ENCODE data around the gene IDH3A. TPM values are rescaled to one million over a fixed set of nuclear protein-coding genes. Genes with fewer than 3 reads are reported as not detected.

Gene IDH3A
- total RNA-seq, 1 experiment from 2014 or later = 40.2 TPM

GRCh38 chr15:78201281-78202190 is 52.4 kb downstream of the IDH3A start:
- no peak overlapping the region for H4K8ac ChIP-seq (replicated peaks; ENCODE audit: insufficient read length, low read depth, low read length)
- no peak overlapping the region for H2BK5ac ChIP-seq (ENCODE audit: insufficient read length, low read length)
- WGBS (ENCODE audit: extremely low coverage, insufficient read length, low lambda C conversion rate) = no CpG with 5 or more reads among the region's 10 CpGs
- no peaks in the 10 kb centered on the region for H4K20me1 ChIP-seq (ENCODE audit: control insufficient read depth, insufficient read depth, insufficient read length)
- no peak overlapping the region for H3K9ac ChIP-seq (ENCODE audit: extremely low read depth, insufficient read length, low read length)
- no peak overlapping the region for H2BK20ac ChIP-seq (ENCODE audit: low read depth, low read length, poor library complexity, severe bottlenecking)
- H2BK12ac ChIP-seq (ENCODE audit: insufficient read length, low read depth, low read length) = no peak overlapping the region
- no peak overlapping the region for H3K4me2 ChIP-seq (ENCODE audit: insufficient read depth, insufficient read length, low read length)
- H3K27me3 Mint-ChIP-seq (ENCODE audit: low read depth) = peaks cover 2% of the 10 kb centered on the region
- H2AK5ac ChIP-seq (ENCODE audit: insufficient read length, low read length) = no peak overlapping the region
- no peaks in the 10 kb centered on the region for H3K36me3 Mint-ChIP-seq (ENCODE audit: insufficient read depth in 1 of 3, low read depth in 3 of 3)
- no peak overlapping the region for H2BK120ac ChIP-seq (ENCODE audit: low read depth, low read length, poor library complexity, severe bottlenecking)
- H3K4ac ChIP-seq (ENCODE audit: low read depth, low read length) = no peak overlapping the region
- no peak overlapping the region for H2BK15ac ChIP-seq (ENCODE audit: low read depth, low read length)
- H3T11ph ChIP-seq (ENCODE audit: low read length) = no peak overlapping the region
- DNase-seq = no peak
- no peaks in the 10 kb centered on the region for H3K9me3 ChIP-seq (ENCODE audit: control insufficient read depth, low read depth, low read length)
- H4K91ac ChIP-seq (ENCODE audit: insufficient read length, low read depth, low read length) = no peak overlapping the region
- no peak overlapping the region for H4K5ac ChIP-seq (ENCODE audit: insufficient read length, low read depth, low read length)
- TF ChIP-seq CTCF (conservative IDR thresholded peaks at IDR 0.05) = no peak
- no peaks in the 10 kb centered on the region for H3K23me2 ChIP-seq (ENCODE audit: insufficient read length, low read depth, low read length, poor library complexity, severe bottlenecking)
- H2AFZ ChIP-seq (ENCODE audit: low read length) = no peak overlapping the region
- no peak overlapping the region for H3K56ac ChIP-seq (ENCODE audit: insufficient read length, low read depth, low read length)
- no peak overlapping the region; a peak in 1 of 7 replicates for H3K27ac Mint-ChIP-seq
- no peak overlapping the region for H3K23ac ChIP-seq (ENCODE audit: insufficient read length, low read depth, low read length)
- H3K27me3 ChIP-seq (ENCODE audit: insufficient read depth, low read length) = no peaks in the 10 kb centered on the region
- H3K4me3 Mint-ChIP-seq = no peak overlapping the region
- H3K79me1 ChIP-seq (ENCODE audit: insufficient read depth, low read depth, low read length, poor library complexity, severe bottlenecking) = no peaks in the 10 kb centered on the region
- H3K14ac ChIP-seq (ENCODE audit: insufficient read depth, low read length) = peak overlapping the region; percentile 63
- H3K79me2 ChIP-seq (ENCODE audit: insufficient read depth, low read length) = no peaks in the 10 kb centered on the region
- H3K27ac ChIP-seq (ENCODE audit: insufficient read length, low read depth, low read length) = no peak overlapping the region
- no peaks in the 10 kb centered on the region for H3K9me3 Mint-ChIP-seq
- no peak overlapping the region for H3K18ac ChIP-seq (ENCODE audit: insufficient read length, low read depth, low read length)
- no peaks in the 10 kb centered on the region for H3K4me1 ChIP-seq (ENCODE audit: insufficient read depth, low read length)
- H3K4me1 Mint-ChIP-seq = peaks cover 3 to 4% of the 10 kb centered on the region in 2 experiments; a peak in 3 of 4 replicates
